NCI-H526 (cell line): ENCODE measurements around the gene IL12RB1.
A peak's percentile ranks its signal among the peaks of the same experiment; 100 is the strongest.
"Not testable (repeated sequence)": the region's sequence is repeated elsewhere in the genome, so short reads cannot be mapped to it uniquely, and the experiment has no call there.

Source experiments
- DNase-seq, 2 experiments: peaks; one replicate each; lab custom pipeline; 2025; lab: John Stamatoyannopoulos, UW

IL12RB1 gene

DNA sequence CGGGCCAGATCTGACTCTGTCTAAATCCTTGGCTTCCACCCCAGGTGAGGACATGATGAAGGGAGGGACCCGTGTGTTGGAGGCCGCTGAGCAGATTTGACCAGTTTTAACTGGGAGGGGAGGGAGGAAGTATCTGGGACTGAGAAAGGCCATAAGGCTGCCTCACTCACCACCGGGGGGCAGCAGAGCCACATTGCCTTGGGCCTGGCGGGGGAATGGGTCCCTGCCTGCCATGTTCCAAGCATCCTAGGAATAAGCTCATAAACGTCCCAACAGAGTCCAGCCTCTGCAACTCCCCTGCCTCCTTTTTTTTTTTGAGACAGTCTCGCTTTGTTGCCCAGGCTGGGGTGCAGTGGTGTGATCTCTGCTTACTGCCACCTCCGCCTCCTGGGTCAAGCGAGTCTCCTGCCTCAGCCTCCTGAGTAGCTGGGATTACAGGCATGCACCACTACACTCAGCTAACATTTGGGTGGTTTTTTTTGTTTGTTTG, 26.3 kb upstream of the IL12RB1 start:
- peak in 1 of 2 experiments; percentile 78 for DNase-seq

DNA sequence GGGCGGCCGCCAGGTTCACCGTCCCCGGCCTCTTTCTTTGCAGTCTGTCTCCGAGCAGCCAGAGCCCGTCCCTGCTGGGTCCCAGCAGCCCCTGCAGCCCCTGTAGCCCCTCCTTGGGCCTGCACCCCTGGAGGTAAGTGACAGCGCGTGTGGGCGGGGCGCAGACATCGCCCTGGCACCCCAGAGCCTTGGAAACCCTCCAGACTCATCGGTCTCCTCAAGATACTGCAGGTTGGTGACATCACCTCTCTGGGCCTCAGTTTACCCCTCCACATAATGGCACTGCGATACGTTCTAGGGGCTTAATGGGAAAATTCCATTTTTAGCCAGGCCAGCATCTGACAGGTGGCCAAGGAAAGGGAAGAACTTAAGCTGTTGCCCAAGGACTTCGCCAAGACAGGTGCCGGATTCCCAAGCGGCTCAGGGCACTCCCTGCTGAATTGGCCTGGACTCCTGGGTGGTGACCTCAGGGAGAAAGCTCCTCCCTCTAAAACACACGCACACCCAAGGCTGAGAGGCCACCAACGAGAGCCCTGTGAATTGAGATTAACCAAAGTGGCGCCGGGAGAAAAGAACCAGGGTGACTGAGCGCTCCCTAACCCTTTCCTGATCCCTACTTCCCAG, 24.0 kb upstream of the IL12RB1 start:
- no peak for DNase-seq

DNA sequence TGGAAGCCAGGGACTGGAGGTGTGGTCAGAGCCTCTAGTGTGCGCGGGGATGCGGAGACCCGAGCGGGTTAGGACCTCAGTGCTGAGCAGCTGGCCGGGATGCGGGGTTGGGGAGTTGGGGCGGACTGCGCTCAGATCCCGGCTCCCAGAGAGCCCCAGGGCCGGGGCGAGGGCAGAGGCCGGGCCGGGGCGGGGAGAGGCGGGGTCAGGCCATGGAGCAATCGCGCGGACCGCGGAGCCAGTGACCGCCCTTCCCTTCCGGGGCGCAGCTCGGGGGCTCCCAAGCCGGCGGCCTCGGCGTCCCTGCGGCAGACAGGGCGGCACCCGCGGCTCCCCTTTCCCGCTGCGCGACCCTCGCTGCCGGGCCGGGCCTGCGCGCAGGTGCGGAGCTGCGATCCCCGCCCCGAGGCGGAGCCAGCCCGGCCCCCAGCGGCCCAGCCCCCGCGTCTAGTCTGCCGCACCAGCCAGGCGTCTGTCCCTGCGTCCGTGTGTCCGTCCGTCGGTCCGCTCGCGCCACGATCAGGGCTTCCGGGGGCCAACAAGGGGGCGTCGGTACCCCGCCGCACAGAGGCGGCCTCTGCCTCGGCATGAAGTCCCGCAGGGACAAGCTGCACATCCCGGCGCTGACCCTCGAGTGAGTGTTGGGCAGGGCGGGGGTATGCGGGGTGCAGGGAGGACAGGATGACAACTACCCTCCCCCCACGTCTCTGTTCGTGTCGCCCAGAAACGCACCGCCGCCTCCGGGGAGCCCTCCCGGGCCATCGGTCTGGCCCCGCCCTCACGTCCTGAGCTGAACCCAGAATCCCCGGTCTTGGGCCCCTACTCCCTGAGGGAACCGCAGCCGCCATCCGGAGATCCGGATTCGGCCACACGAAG, 23.2 kb upstream of the IL12RB1 start:
- DNase-seq, result peak in 1 of 2 experiments; percentile 29

DNA sequence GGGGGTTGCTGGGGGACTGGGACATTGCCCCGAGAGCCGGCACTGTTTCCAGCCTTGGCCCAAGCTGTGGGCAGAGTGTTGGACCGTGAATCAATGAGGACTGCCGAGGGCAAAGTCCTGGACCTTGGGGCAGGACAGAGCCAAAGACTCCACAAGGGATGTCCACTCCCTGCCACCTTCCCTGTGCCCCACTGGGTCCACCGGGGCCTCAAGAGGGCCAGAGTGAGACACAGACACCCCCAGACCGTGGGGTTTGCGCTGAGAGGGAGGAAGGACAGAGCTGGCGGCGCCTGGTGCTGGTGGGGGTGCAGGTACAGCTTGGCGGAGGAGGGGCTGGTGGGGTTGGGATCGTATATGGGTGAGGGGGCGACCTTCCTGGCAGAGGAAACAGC, 22.6 kb upstream of the IL12RB1 start:
- DNase-seq, result no peak

DNA sequence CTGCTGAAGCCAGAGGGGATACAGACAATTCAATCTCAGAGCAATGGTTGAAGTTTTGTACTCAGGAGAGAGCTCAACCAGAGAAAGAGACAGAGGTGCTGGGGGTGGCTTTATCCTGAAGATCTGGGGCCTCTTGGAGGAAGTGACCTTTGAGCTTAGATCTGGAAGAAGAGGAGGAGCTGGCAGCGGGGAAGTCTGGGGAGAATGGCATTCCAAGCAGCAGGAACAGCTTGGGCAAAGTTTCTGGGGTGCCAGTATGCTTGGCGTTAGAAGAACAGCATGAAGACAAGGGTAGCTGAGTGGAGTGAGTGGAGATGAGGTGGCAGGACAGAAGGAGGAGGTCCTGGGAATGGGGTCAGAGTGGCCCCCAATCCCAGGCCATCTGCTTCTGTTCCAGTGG, 22.2 kb upstream of the IL12RB1 start:
- DNase-seq, result no peak

DNA sequence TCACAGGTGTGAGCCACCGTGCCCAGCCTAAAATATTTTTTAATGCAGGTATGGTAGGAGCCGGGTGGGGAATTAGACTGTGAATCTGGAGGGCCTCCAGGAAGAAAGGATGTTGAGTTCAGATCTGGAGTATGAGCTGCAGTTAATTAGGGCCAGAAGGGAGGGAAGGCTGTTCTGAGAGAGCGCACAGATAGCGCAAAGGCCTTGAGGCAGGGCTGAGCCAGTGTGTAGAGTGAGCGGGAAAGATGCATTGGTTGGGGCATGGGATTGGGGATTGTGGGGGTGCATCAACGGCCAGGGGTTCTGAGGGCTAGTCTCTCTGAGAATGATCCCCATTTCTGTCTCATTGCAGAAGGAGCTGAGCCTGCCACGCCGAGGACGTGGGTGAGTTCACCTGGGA, 20.5 kb upstream of the IL12RB1 start:
- DNase-seq, result no peak

DNA sequence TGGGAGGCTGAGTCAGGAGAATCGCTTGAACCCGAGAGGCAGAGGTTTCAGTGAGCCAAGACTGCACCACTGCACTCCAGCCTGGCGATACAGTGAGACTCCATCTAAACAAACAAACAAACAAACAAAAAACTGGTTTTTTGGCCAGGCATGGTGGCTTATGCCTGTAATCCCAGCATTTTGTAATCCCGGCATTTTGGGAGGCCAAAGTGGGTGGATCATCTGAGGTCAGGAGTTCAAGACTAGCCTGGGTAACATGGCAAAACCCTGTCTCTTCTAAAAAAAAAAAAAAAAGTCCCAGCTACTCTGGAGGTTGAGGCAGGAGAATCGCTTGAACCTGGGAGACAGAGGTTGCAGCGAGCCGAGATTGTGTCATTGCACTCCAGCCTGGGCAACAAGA, 18.5 kb upstream of the IL12RB1 start:
- not testable (repeated sequence) for DNase-seq

DNA sequence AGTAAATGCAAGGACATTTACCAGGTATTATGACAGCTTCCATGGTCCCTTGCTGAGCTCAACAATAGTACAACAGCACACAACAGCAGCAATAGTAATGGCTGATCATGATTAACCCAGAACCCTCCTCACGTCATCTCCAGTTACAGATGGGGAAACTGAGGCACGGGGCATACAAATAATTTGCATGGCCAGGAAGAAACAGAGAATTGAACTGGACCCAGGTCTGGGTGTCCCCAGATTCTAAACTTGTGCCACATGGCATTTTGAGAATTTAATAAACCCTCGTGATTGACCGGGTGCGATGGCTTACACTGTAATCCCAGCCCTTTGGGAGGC, 18.0 kb upstream of the IL12RB1 start:
- no peak for DNase-seq

DNA sequence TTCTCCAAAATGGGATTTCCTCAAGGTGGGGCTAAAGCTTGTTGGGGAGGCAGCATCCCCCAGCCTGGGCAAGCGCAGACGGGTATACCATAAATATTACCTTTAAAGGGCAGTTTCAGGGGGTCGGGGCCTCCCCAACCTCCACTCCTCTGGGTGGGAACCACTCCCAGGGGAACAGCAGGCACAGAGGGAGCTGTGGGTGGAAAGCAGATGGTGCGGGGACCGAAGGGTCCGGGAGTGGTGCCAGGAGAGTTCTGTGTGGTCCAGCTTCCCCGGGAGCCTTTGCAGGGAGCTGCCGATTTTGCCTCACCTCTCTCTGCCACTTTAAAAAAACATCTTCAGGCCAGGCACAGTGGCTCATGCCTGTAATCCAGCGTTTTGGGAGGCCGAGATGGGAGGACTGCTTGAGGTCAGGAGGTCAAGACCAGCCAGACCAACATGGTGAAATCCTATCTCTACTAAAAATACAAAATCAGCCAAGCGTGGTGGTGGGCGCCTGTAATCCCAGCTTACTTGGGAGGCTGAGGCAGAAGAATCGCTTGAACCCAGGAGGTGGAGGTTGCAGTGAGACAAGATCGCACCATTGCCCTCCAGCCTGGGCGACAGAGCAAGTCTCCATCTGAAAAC, 16.3 kb upstream of the IL12RB1 start:
- DNase-seq, result no peak

DNA sequence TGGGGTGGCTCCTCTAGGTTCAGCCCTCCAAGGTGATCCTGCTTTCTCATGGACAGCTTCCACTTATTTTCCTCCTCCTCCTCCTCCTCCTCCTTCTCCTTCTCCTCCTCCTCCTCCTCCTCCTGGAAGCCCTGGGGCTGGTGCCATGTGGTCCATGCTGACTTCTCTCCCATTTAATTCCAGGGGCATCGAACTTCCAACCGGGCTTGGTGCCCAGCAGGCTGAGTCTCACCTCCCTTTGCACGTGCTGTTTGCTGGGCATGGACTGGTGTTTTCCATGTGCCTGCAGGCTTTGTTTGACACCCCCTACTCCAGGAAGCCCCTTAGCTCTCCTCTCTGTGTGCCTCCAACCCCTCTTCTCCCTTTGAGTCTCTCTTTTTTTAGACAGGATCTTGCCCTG, 14.5 kb upstream of the IL12RB1 start:
- DNase-seq, result no peak

DNA sequence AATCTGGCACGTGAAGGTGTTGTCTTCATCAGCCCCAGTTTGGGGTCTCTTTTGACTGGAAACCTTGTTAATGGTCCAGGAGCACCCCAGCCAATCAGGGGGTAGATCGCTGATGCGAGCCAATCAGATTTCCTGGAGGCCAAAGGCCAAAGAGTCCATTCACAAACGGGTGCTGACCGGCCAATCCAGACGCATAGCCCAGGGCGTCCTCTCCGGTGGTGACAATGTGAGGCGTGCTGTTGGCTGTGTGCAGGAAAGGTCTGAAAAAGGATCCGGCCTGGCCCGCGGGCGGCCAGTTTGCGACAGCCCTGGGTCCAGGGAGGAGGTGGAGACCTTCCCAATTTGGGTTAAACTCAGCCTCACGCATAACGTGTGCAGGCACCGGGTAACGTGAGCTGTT, 14.0 kb upstream of the IL12RB1 start:
- no peak for DNase-seq

DNA sequence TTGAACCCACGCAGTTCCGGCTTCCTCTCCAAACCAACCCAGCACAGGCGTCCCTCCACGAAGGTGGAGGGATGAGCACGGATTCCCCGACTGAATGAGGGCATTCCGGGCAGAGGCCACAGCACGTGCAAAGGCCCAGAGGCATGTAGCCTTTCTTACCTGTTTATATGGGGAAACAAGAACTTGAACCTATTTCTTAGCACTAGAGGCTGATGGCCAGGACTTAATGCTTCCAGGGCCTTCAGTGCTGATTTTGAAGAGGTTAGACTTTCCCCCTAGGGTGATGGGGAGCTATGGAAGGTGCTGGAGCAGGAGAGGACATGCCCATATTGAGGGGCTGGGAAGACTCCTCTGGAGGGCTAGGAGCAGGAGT, 12.9 kb upstream of the IL12RB1 start:
- DNase-seq, result no peak

DNA sequence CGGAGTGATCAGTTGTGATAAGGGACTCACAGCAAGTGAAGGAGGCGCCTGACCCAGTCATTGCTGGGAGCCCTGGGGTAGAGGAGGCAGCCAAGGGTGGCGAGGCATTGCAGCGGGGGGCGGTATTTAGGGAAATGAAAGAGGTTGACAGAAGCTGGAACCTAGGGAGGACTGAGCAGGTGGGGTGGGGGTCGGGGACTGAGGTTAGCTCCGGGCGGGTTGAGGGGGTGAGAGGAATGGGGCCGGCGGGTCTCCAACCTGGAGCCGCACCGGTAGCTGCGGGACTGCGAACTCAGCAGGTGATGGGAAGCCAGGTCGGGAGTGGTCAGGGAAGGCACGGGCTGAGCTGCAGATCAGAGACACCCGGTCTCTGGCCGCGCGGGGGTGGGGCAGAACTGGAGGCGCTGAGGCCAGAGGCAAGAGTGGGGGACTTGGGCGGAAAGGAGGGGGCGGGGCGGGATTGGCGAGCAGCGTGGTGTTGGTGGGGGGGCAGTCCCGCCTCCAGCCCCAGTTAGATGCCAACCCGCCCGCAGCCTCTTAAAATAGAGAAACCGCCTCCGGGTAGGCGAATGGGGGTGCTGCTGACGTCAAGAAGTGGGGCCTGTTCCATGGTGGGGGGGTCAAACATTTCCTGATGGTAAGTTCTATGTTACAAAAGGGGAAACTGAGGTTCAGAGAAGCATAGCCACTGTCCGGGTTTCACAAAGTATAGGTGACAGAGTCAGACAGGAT, 12.3 kb upstream of the IL12RB1 start:
- DNase-seq, result peak in 1 of 2 experiments; percentile 25

DNA sequence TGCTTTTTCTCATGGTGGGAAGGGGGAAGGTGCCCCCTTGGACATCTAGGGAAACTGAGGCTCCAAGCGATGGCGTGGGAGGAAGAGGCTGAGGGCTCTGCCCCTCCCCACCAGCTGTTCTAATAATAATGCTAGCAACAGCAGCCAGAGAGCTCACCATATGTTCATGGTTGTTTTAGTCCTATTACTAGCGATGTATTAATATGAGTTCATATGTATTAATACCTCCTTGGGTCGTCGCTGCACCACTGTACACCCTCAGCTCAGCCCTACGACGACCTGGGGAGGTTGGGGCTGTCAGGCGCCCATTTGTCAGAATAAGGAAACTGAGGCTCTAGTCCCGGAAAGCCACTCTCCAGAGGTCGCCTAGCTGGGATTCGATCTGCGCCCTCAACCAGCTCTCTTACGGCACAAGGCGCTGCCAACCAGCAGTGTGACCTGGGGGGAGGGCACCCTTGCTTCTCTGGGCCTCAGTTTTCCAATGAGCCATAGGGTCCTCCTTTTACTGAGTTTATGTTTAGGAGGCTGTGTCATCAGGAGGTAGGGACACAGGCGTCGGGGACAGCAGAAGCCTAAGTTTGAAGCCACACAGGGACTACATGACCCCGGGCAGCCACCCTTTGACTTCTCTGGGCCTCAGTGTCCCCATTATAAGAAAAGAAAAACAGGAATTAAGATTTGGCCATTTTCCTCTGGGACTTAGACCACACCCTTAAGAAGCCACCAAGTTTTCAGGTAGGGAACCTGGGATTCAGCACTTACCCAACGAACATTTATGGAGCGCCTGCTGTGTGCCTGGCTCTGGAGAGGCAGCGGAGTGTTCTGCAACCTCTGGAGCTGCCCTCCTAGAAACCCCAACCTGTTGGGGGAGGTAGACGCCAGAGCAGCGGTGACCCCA, 11.5 kb upstream of the IL12RB1 start:
- DNase-seq, result no peak

DNA sequence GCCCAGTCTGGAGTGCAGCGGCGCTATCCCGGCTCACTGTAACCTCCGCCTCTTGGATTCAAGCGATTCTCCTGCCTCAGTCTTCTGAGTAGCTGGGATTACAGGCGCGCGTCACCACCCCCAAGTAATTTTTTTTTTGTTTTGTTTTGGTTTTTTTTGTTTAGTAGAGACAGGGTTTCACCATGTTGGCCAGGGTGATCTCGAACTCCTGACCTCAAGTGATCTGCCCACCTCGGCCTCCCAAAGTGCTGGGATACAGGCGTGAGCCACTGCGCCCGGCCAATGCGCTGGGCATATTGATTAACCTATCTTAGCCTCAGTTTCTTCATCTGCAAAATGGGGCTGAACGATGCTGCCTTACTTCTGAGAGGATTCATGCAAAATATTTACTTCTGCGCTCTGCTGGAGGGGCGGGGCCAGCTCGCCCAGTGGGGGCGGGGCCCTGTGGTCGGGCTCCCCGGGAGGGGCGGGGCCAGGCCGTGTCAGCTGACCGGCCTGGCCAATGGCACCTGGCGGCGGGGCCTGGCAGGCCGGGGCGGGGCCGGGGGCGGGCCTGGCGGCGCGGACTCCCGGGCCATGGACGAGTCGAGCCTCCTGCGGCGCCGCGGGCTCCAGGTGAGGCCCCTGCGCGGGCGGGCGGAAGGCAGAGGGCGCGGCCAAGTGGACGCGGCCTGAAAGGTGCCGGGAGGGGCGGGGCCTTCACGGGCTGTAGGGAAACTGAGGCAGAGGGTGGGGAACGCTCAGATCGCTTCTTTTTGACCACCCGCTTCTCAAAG, 10.7 kb upstream of the IL12RB1 start, which contains the start of gene MAST3:
Gene MAST3 (plus strand): TSS at position 562 of the 776 bp plus-strand sequence. CDS start 15 bp downstream, at position 577.
- peak in 1 of 2 experiments; percentile 75 for DNase-seq

DNA sequence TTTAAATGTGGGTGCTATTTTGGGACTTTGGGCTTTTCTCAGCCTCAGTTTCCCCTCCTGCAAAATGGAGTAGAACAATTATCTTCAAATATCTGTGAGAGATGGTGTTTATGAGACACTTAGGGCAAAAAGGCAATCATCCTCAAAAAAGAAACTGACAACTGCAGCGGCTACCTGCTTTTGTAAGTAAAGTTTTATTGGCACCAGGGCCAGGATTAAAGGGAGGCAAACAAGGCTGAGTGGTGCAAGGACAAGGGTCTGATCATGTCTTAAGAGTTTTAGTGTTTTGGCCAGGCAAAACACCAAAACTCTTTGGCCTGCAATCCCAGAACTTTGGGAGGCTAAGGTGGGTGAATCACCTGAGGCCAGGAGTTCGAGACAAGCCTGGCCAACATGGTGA, 9.5 kb upstream of the IL12RB1 start:
- no peak for DNase-seq

DNA sequence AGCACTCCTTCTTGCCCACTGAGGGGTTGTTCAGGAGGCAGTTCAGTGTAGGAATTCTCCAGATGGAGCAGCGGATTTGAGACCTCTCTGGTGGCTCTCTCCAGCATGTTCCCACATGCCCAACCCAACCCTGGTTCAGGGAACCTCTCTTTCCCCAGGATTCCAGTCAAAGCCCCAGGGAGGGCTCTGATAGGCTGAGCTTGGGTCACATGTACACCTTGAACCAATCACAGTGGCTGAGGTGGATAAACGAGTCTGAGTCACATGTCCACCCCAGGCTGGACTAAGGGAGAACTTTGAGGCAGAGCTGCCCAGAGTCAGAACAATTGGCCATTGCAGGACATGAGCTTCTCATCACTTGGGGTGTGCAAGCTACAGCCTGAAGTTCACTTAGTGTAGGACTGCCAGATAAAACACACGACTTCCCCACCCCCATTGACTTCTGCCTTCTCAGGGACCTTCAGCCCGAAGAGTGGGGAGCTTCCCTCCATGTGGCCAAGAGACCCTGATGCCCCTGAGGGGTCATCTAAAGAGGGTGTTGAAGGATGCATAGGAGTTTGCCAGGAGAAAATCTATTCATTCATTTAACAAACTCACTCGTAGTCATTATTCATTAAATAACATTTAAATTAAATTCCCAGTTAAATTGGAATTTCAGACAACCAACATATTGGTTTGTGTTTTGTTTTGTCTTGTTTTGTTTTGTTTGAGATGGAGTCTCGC, 6.9 kb upstream of the IL12RB1 start:
- DNase-seq, result peak in 1 of 2 experiments; percentile 26

DNA sequence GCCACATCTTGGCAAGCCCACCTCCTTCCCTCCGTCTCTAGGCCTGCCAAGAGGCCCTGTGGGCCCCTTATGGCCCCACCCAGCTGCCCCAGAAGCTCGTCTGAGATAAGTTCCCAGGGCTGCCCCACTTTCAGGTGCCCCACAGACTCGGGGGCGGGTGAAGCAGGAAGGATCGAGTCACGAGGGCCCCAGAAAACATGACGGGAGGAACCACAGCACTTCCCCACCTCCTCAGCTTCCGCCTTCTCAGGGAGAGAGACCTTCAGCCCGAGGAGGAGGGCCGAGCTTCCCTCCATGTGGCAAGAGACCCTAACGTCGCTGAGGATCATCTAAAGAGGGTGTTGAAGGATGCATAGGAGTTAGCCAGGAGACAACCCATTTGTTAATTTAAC, 4.5 kb upstream of the IL12RB1 start:
- no peak for DNase-seq

DNA sequence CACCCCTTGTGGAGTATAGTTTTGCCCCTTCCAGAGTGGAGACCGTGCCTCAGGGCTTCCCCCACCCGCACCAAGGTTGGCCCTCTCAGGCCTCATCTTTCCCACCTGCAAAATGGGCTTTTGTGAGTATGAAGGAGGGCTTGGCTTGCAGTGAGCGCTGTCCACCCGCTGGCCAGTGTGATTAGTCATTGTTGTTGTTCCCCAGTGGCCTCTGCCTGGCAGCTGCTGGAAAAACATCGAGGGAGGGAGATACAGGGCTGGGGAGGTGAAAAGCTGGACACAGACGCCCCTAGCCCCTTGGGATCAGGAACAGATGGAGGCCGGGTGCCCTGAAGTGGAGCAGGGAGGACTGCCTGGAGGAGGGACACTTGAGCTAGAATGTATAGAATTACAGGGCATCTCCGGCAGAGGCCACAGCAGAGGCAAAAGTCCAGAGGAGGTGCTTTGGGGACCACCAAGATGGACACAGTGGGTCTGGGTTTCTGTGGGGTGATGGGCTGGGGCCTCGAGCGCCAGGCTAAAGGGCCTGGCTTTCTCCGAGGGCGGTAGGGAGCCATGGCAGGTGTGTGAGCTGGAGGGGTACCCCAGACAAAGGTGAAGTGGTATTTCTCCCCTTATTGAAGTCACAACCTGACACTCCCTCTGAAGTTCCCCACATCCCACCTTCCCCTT, 3.9 kb upstream of the IL12RB1 start:
- DNase-seq, result no peak
